Globus pallidus (tissue), 1 donor: Measurements from ENCODE around the gene SRSF7.

Source experiments
- DNase-seq: peaks from one replicate; pipeline ENCODE4 v3.0.0-alpha.2; 2015; ENCODE audit warnings: low spot score

SRSF7 gene

GRCh38 chr2:38701542-38701941 is 49.6 kb downstream of the SRSF7 start:
- no peak for DNase-seq

- no peak for DNase-seq
Observed at GRCh38 chr2:38700881-38701458, 50.2 kb downstream of the SRSF7 start.

- no peak for DNase-seq
Observed at GRCh38 chr2:38700113-38700785, 50.9 kb downstream of the SRSF7 start.

GRCh38 chr2:38698467-38699003 is 52.6 kb downstream of the SRSF7 start:
- no peak for DNase-seq

GRCh38 chr2:38697116-38697840 is 53.9 kb downstream of the SRSF7 start:
- no peak for DNase-seq
